Peyer's patch (tissue), 4 donors: Measurements from ENCODE around the gene PRICKLE2.

Experiments used
- POLR2A ChIP-seq, 2 donors: fragments of 450-650 bp; IDR thresholded peaks; one replicate each; pipeline ENCODE4 v1.5.1; 2017; ENCODE audit warnings: antibody characterized with exemption in 2 of 2, mild to moderate bottlenecking in 2 of 2, moderate library complexity in 2 of 2
- TF ChIP-seq, protein P1 (sequence below), 6 experiments: fragments of 450-650 bp in 4 of 6; fragments of 200-600 bp in 2 of 6; sonication (generic) in 1 of 6; IDR thresholded peaks; one replicate each; pipeline ENCODE4 v1.5.1; 2017 to 2019; ENCODE audit warnings: antibody characterized with exemption in 6 of 6, mild to moderate bottlenecking in 3 of 6, moderate library complexity in 1 of 6

DNA sequence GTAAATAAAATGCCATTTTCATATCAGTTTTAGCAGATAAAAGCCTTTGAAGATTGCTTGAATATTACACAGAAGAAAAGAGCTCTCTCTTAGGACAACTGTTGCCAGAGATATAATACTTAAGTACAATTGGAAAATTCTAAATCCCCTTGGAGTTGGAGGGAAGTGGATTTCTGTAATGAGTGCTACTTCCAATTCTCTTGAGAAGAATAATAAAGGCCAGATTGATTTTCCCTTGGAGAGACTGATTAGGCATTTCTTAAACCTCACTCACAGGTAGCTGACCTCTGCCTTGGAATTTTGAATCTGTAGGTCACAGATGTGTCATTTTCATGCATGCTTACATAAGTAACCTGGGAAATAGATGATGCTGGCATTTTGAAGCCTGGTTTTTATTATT is 172.1 kb downstream of the PRICKLE2 start:
- TF ChIP-seq, protein P1, sequence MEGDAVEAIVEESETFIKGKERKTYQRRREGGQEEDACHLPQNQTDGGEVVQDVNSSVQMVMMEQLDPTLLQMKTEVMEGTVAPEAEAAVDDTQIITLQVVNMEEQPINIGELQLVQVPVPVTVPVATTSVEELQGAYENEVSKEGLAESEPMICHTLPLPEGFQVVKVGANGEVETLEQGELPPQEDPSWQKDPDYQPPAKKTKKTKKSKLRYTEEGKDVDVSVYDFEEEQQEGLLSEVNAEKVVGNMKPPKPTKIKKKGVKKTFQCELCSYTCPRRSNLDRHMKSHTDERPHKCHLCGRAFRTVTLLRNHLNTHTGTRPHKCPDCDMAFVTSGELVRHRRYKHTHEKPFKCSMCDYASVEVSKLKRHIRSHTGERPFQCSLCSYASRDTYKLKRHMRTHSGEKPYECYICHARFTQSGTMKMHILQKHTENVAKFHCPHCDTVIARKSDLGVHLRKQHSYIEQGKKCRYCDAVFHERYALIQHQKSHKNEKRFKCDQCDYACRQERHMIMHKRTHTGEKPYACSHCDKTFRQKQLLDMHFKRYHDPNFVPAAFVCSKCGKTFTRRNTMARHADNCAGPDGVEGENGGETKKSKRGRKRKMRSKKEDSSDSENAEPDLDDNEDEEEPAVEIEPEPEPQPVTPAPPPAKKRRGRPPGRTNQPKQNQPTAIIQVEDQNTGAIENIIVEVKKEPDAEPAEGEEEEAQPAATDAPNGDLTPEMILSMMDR (IDR thresholded peaks at IDR 0.05), result no peak
- no peak for TF ChIP-seq POLR2A (IDR thresholded peaks at IDR 0.05)
